Prostate gland (tissue), 2 donors: Measurements from ENCODE around the gene LIN7B. TPM values are rescaled to one million over a fixed set of nuclear protein-coding genes. Genes with fewer than 3 reads are reported as not detected.
"Not testable (repeated sequence)": the region's sequence is repeated elsewhere in the genome, so short reads cannot be mapped to it uniquely, and the experiment has no call there.

ENCODE experiments used
- DNase-seq: peaks from one replicate; pipeline ENCODE4 v3.0.0-alpha.2; 2019; ENCODE audit warnings: low spot score
- H3K27ac ChIP-seq, 2 donors: fragments of 200-600 bp; sonication (generic); 2 replicates each; pipeline ENCODE4 v1.5.1; 2017 to 2019
- H3K27me3 ChIP-seq: fragments of 200-600 bp; sonication (generic); replicated peaks from 2 replicates; pipeline ENCODE4 v1.5.1; 2019; ENCODE audit not compliant: insufficient read depth
- H3K36me3 ChIP-seq, 2 donors: fragments of 200-600 bp; sonication (generic); 1 replicate in 1 of 2; 2 replicates in 1 of 2; pipeline versions ENCODE4 v1.5.1 to v1.8.1; 2017 to 2019
- H3K4me1 ChIP-seq: fragments of 200-600 bp; sonication (generic); replicated peaks from 2 replicates; pipeline ENCODE4 v1.5.1; 2019
- H3K4me3 ChIP-seq, 2 donors: fragments of 200-600 bp; sonication (generic); 2 replicates each; pipeline ENCODE4 v1.5.1; 2017 to 2019
- H3K9me3 ChIP-seq: fragments of 200-600 bp; sonication (generic); 2 replicates; pipeline ENCODE4 v1.5.1; 2017
- POLR2A ChIP-seq: fragments of 450-650 bp; IDR thresholded peaks from one replicate; pipeline ENCODE4 v1.6.1; 2016; ENCODE audit warnings: antibody characterized with exemption, mild to moderate bottlenecking
- POLR2AphosphoS5 ChIP-seq: sonication (generic); formaldehyde crosslinking; IDR thresholded peaks from one replicate; pipeline ENCODE4 v1.6.1; 2017; ENCODE audit warnings: antibody characterized with exemption
- WGBS: methylation state at CpG from one replicate; pipeline ENCODE4 v1.1.5; 2018; 5-methylcytosine and 5-hydroxymethylcytosine counted together
- intact Hi-C: fragments of 100-400 bp; cut with DNase I; formaldehyde crosslinking; loops from one replicate; pipeline ENCODE4 v1.14.2; 2022
- total RNA-seq, 2 donors: library from RNA; depleted of rRNA; stranded (reverse); fragments of >200 nt; gene quantifications; one replicate each; pipeline ENCODE4 v1.1.0, GENCODE V29; 2016
- TF ChIP-seq, protein P1 (sequence below), 4 experiments: fragments of 200-600 bp in 2 of 4; fragments of 450-650 bp in 2 of 4; sonication (generic) in 2 of 4; IDR thresholded peaks; 1 replicate in 3 of 4; 2 replicates in 1 of 4; pipeline ENCODE4 v1.5.1; 2016 to 2019; ENCODE audit warnings: antibody characterized with exemption in 4 of 4, mild to moderate bottlenecking in 2 of 4, moderate library complexity in 2 of 4

The LIN7B gene
- total RNA-seq, 2 donors from 2014 or later: 31.2 to 64.3 TPM

DNA sequence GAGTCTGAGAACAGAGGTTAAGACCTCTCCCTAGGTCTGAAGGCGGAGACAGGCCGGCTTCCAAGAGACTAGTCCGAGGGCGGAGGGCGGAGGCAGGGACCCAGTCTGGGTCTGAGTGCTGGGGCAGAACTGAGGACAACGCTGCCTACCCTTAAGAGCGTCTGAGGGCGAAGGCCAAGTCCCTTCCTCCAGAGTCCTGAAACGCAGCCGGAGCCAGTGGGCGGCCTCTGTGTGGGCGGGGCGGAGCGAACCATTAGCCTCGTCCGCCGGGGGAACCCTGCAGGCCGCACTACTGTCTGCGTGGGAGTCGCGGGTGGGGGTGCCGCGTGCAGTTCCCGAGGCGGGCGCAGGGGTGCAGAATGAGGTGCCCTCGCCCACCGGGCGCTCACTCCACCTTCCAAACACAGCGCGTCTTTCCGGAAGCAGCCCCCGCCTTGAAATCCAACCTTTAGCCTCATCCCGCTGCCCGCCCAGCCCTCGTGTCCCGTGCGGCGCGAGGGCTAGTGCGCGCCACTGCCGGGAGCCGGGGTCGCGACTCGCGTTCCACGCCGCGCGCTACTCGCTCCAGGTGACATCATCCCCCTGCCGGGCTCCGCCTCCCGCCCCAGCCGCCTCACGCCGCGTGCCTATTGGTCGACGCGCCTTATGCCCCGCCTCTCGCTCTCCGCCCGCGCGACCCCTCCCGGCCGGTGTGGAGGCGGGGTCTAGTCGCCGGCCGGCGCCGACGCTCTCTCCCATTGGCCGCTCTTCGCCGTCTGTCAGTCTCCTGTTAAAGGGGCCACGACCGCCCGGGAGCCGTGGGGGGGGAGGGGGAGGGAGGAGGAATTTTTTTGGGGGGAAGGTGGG lies 4.6 kb downstream of the LIN7B start, which contains the start of gene C19orf73:
Gene C19orf73, minus strand, starts transcription at position 579 of the 846 bp plus-strand sequence. Its CDS starts 121 bp downstream, at position 458.
- H3K4me1 ChIP-seq: peaks cover 14% of the 10 kb centered on the region
- peak within 1 kb of the TSS; percentile 55 to 58 for H3K4me3 ChIP-seq
- H3K27ac ChIP-seq: peak within 1 kb of the TSS; percentile 95 to 97
- DNase-seq: peak; percentile 94
- TF ChIP-seq POLR2A: peak; percentile 63
- peak; percentile 85 for TF ChIP-seq POLR2AphosphoS5
- TF ChIP-seq, protein P1, sequence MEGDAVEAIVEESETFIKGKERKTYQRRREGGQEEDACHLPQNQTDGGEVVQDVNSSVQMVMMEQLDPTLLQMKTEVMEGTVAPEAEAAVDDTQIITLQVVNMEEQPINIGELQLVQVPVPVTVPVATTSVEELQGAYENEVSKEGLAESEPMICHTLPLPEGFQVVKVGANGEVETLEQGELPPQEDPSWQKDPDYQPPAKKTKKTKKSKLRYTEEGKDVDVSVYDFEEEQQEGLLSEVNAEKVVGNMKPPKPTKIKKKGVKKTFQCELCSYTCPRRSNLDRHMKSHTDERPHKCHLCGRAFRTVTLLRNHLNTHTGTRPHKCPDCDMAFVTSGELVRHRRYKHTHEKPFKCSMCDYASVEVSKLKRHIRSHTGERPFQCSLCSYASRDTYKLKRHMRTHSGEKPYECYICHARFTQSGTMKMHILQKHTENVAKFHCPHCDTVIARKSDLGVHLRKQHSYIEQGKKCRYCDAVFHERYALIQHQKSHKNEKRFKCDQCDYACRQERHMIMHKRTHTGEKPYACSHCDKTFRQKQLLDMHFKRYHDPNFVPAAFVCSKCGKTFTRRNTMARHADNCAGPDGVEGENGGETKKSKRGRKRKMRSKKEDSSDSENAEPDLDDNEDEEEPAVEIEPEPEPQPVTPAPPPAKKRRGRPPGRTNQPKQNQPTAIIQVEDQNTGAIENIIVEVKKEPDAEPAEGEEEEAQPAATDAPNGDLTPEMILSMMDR (IDR thresholded peaks at IDR 0.05): peak in 3 of 4 experiments; percentile 14 to 42 (median 31)
- H3K9me3 ChIP-seq: no peaks in the 10 kb centered on the region
- no peaks in the 10 kb centered on the region for H3K36me3 ChIP-seq
- intact Hi-C loops: loop anchor here (5.0 kb wide), 1 partner anchor 34 kb away; no protein-coding TSS in a partner anchor
- WGBS: 1% methylated on average over 52 of the region's 85 CpGs
- H3K27me3 ChIP-seq: no peaks in the 10 kb centered on the region

DNA sequence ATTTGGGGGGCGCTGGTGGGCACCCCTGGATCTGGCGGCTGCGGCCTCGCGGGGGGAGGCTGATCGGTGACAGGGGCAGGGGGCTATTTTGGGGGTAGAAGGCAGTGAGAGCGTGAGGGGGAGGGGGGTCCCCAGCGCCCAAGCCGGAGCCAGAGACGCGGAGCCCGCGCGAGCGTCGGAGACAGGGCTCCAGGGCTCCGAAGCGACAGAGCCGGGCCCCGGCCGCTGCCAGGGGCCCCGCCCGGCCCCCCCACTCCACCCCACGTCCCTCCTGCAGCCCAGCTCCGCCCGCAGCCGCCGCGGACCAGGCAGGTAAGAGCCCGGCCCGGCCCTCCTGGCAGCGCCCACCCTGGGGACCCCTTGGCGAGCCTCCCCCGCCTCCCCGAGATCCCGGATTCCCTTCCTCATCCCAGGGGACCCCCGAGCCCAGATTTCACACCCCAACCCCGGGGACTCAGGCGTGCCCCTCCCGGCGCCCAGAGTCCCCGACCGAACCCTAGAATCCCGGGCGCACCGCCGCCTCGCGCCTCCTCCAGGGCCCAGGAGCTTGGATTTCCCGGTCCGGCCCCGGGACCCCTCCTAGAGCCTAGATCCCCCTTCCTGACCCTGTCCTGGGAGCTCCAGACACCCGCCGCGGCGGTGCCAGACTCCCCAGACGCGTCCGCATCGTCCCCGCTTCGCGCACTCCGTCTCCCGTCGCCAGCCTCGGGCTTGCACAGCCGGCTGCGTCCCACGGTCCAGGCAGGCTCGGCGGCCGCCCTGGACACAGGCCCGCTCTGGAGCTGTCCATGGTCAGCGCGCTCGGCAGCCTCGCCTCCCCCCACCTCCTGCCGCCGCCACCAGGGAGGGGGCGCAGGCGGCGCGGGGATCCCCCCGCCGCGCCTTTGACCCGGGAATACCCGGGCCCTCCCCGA lies 5.5 kb downstream of the LIN7B start, which contains the start of gene PPFIA3:
Gene PPFIA3, plus strand, starts transcription at position 134 of the 914 bp plus-strand sequence. CDS start 8,330 bp downstream, outside the sequence.
- H3K9me3 ChIP-seq: no peaks in the 10 kb centered on the region
- H3K27ac ChIP-seq: peak within 1 kb of the TSS; percentile 95 to 97
- peak within 1 kb of the TSS; percentile 55 to 58 for H3K4me3 ChIP-seq
- H3K4me1 ChIP-seq: peaks cover 14% of the 10 kb centered on the region
- DNase-seq: peak; percentile 61
- TF ChIP-seq POLR2A (no peak), POLR2AphosphoS5 (no peak)
- TF ChIP-seq, protein P1 (IDR thresholded peaks at IDR 0.05): no peak
- no peaks in the 10 kb centered on the region for H3K36me3 ChIP-seq
- under 1% methylated on average over 65 of the region's 90 CpGs for WGBS
- intact Hi-C loops: loop anchor here (5.0 kb wide), 1 partner anchor 33 kb away; no protein-coding TSS in a partner anchor
- H3K27me3 ChIP-seq: no peaks in the 10 kb centered on the region

DNA sequence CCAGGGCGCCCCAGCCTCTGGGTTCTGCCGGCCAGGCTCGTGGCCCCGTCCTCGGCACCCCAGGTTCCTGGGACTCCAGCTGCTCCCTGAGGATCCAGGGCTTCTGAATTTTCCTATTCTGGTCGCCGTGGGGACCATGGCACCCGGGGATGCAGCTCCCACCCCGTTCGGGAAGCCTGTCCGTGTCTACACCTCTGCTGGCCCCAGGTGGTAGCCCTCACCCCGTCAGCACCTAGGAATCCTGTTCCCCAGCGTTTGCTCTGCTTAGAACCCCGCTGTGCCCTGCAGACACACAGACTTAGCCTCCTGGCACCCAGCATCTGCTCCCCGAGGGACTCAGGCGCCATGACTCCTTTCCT lies 6.1 kb downstream of the LIN7B start:
- intact Hi-C loops: no loop called here
- 19% methylated on average over 16 of the region's 16 CpGs for WGBS
- no peaks in the 10 kb centered on the region for H3K27me3 ChIP-seq
- H3K27ac ChIP-seq: peak overlapping the region in 1 of 2 donors; percentile 95
- DNase-seq: no peak
- peak overlapping the region; percentile 55 to 58 for H3K4me3 ChIP-seq
- no peaks in the 10 kb centered on the region for H3K36me3 ChIP-seq
- peaks cover 14% of the 10 kb centered on the region for H3K4me1 ChIP-seq
- no peak for TF ChIP-seq POLR2AphosphoS5
- TF ChIP-seq, protein P1 (IDR thresholded peaks at IDR 0.05): no peak
- TF ChIP-seq POLR2A: no peak
- H3K9me3 ChIP-seq: no peaks in the 10 kb centered on the region

DNA sequence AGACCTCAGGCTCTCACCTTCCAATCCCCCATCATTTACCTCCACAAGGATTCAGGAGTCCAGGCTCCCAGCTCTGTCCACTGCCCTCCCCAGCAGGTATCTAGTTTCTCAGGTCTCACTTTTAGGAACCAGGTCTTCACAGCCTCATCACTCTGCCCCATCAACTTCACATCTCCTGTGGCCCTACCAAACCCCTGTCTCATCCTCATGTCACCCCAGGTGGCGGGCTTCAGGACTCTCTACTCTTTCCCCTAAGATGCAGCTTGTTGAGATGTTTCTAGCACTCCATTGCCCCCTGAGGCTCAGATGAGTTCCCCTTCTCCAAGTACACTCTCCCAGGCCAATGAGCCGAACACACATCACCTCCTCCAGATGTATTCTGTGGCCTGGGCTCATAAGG lies 6.7 kb downstream of the LIN7B start:
- Histone ChIP-seq H3K36me3 (no peaks in the 10 kb centered on the region), H3K27ac (no peak overlapping the region), H3K9me3 (no peaks in the 10 kb centered on the region), H3K4me1 (peaks cover 14% of the 10 kb centered on the region), H3K4me3 (no peak overlapping the region), H3K27me3 (no peaks in the 10 kb centered on the region)
- intact Hi-C loops: no loop called here
- WGBS: 97% methylated on average over 2 of the region's 2 CpGs
- no peak for DNase-seq
- TF ChIP-seq POLR2AphosphoS5 (no peak), POLR2A (no peak)
- TF ChIP-seq, protein P1 (IDR thresholded peaks at IDR 0.05): no peak

DNA sequence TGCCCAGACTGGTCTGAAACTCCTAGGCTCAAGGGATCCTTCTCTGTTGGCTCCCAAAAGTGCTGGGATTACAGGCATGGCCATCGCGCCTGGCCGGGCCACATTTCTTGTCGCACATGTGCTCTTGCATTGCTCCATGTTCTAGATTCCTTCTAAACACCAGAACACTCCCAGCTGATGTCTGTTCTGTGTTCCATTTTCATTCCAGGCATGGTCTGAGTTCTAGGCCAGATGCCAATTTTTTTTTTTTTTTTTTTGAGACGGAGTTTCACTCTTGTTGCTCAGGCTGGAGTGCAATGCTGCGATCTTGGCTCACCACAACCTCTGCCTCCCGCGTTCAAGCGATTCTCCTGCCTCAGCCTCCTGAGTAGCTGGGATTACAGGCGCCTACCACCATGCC lies 7.7 kb downstream of the LIN7B start:
- H3K4me3 ChIP-seq, H3K27me3 ChIP-seq, H3K36me3 ChIP-seq, H3K27ac ChIP-seq, DNase-seq, H3K9me3 ChIP-seq, intact Hi-C loops: not testable (repeated sequence)
- peaks cover 14% of the 10 kb centered on the region for H3K4me1 ChIP-seq
- 76% methylated on average over 10 of the region's 10 CpGs for WGBS

DNA sequence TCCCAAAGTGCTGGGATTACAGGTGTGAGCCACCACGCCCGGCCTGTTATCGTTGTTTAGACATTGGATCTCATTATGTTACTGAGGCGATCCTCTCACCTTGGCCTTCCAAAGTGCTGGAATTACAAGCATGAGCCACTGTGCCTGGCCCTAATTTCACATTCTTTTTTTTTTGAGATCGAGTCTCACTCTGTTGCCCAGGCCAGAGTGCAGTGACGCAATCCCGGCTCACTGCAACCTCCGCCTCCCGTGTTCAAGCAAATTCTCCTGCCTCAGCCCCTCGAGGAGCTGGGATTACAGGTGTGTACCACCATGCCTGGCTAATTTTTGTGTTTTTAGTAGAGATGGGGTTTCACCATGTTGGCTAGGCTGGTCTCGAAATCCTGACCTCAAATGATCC lies 9.1 kb downstream of the LIN7B start:
- intact Hi-C loops, H3K27ac ChIP-seq, H3K4me1 ChIP-seq, DNase-seq, H3K27me3 ChIP-seq, H3K4me3 ChIP-seq, H3K36me3 ChIP-seq, H3K9me3 ChIP-seq: not testable (repeated sequence)
- 94% methylated on average over 11 of the region's 11 CpGs for WGBS
